ENCODE results near the gene PRRC1. TPM values are rescaled to one million over a fixed set of nuclear protein-coding genes. Genes with fewer than 3 reads are reported as not detected.

The PRRC1 gene
- total RNA-seq, 1 experiment from 2014 or later, result 53.2 TPM

DNA sequence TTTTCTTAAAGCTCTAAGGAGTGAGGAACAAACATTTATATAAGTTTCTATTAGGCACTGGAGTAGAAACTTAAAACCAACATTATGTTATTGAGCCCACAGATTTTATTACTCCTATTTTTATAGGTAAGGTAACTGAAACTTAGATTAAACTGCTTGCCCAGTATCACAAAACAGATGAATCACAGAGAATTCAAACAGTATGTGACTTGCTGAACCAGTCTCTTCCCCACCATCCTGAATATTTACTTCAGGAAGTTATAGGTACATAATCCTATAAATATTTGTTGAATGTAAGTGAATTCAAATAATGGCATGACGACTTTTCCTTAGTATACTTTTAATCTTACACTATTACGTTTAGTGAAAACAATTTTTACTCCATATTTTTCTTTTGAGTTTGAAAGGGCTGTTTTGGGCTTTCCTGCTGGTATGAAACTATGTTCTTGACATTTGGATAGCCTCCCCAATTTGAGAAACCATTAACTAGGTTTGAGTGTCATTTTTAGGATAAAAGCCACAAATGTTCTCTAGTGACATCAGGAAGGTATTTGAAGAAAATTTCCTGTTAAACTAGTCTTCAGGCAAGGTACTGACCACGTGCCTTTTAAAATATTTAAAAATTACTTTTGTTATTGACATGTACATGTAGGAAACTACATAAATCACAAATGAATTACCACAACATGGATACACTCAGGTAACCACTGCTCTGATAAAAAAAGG is 39.3 kb downstream of the PRRC1 start:
- H3K4me2 ChIP-seq (ENCODE audit: low read length), result no peak overlapping the region
- ATAC-seq, result no peak
- ChIA-PET POLR2A (no interaction called here), RAD21 (ENCODE audit: low non-redundant PET in 1 of 2, low total read pairs in 2 of 2, uncharacterized antibody in 2 of 2, unreplicated experiment in 2 of 2) (no interaction called here), CTCF (no interaction called here)
- DNase-seq (ENCODE audit: low read depth, low spot score), result no peak
- BruUV-seq (replicated peaks), result no TSS peak
- no peaks in the 10 kb centered on the region for H3K9me2 ChIP-seq (ENCODE audit: insufficient read depth)
- no peaks in the 10 kb centered on the region for H3K27me3 ChIP-seq (ENCODE audit: insufficient read depth, low read length)
- H3K9me3 ChIP-seq (ENCODE audit: control insufficient read depth in 1 of 2, insufficient read depth in 1 of 2, low read depth in 1 of 2, low read length in 2 of 2), result no peaks in the 10 kb centered on the region
- intact Hi-C loops (cut with micrococcal nuclease), result no loop called here
- H3K9ac ChIP-seq (ENCODE audit: low read length), result no peak overlapping the region
- no peaks in the 10 kb centered on the region for H3K4me1 ChIP-seq (ENCODE audit: control insufficient read depth in 1 of 2, insufficient read depth in 2 of 2, low read length in 2 of 2)
- peaks cover 5 to 9% of the 10 kb centered on the region in 2 experiments; a peak in 1 of 4 replicates for H3K36me3 ChIP-seq (ENCODE audit: control insufficient read depth in 1 of 2, insufficient read depth in 2 of 2, low read length in 2 of 2)
- H2AFZ ChIP-seq (ENCODE audit: low read depth, low read length, poor library complexity, severe bottlenecking), result no peak overlapping the region
- no peak overlapping the region for H3K27ac ChIP-seq (ENCODE audit: low read depth, low read length)
- H3K4me3 ChIP-seq (replicated peaks in 1 of 2; ENCODE audit: low read depth in 1 of 2, low read length in 2 of 2), result no peak overlapping the region
- H3K79me2 ChIP-seq (ENCODE audit: insufficient read depth, low read length), result no peaks in the 10 kb centered on the region
- no peak for TF ChIP-seq EZH2 (IDR thresholded peaks at IDR 0.05)
- no peak for TF ChIP-seq YY1 (IDR thresholded peaks at IDR 0.05; ENCODE audit: extremely low read depth, insufficient replicate concordance, low read depth, low read length)
- no peak for TF ChIP-seq ZBTB33 (IDR thresholded peaks at IDR 0.05; ENCODE audit: extremely low read depth, insufficient replicate concordance, low read length)
- no peak for TF ChIP-seq ATF3 (IDR thresholded peaks at IDR 0.05)
- no peak for TF ChIP-seq ELF1 (IDR thresholded peaks at IDR 0.05; ENCODE audit: borderline replicate concordance, low read depth)
- TF ChIP-seq ZFX (IDR thresholded peaks at IDR 0.05), result no peak
- no peak for TF ChIP-seq FOSL1 (IDR thresholded peaks at IDR 0.05; ENCODE audit: low read depth)
- no peaks in the 10 kb centered on the region for H4K20me1 ChIP-seq (ENCODE audit: insufficient read depth)

All from HCT116 (cell line).